Measurements from ENCODE around the gene FOXN4. TPM values are rescaled to one million over a fixed set of nuclear protein-coding genes. Genes with fewer than 3 reads are reported as not detected.

Gene FOXN4, protein sequence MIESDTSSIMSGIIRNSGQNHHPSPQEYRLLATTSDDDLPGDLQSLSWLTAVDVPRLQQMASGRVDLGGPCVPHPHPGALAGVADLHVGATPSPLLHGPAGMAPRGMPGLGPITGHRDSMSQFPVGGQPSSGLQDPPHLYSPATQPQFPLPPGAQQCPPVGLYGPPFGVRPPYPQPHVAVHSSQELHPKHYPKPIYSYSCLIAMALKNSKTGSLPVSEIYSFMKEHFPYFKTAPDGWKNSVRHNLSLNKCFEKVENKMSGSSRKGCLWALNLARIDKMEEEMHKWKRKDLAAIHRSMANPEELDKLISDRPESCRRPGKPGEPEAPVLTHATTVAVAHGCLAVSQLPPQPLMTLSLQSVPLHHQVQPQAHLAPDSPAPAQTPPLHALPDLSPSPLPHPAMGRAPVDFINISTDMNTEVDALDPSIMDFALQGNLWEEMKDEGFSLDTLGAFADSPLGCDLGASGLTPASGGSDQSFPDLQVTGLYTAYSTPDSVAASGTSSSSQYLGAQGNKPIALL
- polyA plus RNA-seq (ENCODE audit: low read depth in 6 of 6) = not detected

DNA sequence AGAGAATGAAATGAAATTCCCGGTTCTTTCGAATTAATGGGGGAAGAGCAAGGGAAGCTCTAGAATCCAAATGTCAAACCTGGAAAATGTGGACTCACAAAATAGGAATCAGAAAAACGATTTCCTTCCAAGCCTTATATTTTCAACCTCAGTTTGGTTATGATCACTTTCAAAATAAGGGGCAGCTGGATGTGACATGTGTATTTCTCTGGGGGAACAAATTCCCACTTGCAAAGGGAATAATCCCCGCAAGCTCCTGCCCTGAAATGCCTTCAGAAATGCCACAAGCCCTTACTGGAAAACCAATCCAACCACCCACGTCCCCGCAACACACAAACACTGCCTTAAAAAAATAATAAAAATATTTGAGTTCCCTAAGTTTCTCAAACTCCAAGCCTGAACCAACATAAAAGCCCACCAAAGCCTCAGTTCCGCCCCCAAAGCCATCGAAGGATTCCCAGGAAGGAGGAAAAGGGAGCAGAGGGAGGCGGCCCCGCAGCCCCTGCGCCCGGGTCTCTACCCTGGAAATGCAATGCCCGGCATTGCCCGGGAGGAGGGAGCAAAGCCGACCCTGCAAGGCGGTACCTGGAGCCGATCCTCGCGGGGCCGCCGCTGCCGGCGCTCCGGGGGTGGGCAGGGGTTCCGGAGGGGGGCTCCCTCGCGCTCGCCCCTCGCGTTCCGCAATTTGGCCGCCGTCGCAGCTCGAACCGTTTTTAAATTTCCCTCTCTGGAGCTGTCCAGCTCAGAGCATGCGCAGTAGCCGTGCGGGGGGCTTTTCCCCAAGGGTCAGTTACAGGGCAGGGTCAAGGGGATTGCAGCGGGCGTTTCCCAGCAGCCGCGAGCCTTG, at the start of gene FOXN4:
FOXN4 (minus strand) TSS at position 751 of the 847 bp plus-strand sequence. CDS start 963 bp downstream, outside the sequence.
- ATAC-seq (ENCODE audit: low read depth in 2 of 2) (no peak), DNase-seq (no peak)
- Mint-ChIP-seq H3K27me3 (peaks cover 44 to 79% (median 71%) of the 10 kb centered on the region in 3 donors), H3K4me3 (peak within 1 kb of the TSS; percentile 64 to 93 (median 88)), H3K4me1 (peaks cover 8 to 12% (median 11%) of the 10 kb centered on the region in 3 donors), H3K27ac (peak within 1 kb of the TSS in 1 of 6 donors; percentile 44), H3K9me3 (no peaks in the 10 kb centered on the region), H3K36me3 (no peaks in the 10 kb centered on the region)

DNA sequence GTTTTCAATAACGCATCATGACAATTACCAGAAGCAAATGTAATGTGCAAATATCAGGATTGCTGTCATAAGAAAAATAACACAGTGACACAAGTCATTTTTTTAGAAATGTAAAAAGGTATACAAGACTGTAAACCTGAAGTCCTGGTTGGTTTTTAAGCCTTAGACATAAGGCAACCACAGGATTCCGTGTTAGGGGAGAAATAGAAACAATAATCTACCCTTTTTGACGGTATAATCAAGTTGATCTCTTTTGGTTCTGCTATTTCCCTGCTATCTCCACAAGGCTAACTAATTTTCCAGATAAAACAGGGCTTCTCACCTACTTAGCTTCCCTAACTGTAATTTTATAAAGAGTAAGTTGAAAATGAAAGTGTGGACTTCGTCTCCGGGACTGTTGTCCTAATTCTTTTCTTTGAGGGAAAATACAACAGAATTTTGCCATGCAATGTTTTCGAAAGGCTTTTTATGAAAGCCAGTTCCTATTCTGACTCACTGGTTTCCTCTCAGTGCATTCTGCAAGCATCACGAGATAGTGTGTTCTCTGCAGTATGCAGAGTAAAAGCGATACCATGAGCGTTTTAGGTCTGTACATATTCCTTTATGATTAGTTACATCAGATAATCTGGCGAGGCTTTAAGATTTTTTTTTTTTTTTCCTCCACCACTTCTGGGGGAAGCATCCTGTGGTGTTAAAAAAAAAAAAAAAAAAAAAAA, 49.2 kb upstream of the FOXN4 start:
- H3K27me3 Mint-ChIP-seq = peaks cover 8 to 55% (median 29%) of the 10 kb centered on the region in 3 donors
- H3K4me1 Mint-ChIP-seq = no peaks in the 10 kb centered on the region
- H3K27ac Mint-ChIP-seq = no peak overlapping the region
- no peaks in the 10 kb centered on the region for H3K9me3 Mint-ChIP-seq
- H3K4me3 Mint-ChIP-seq = peak overlapping the region in 1 of 8 donors; percentile 58
- no peaks in the 10 kb centered on the region for H3K36me3 Mint-ChIP-seq
- ATAC-seq (ENCODE audit: low read depth in 2 of 2) = no peak
- no peak for DNase-seq

DNA sequence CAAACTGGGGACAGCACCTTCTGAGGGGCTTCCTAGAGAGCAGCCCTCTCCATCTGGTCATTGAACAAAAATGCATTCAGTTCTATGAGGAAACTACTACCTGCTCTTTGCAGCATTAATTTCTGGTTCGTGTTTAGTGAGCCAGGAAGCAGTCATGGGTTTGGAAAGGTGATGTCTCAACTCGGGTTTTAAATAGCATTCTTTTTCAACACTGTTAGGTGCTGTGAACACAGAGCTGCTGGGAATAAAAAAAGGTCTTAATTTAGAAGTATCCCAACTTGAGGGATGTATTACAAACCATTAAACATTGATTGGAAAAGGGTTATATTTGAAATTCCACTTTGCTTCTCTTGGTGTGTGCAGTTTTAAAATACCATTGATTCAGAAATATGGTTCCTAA, 47.9 kb upstream of the FOXN4 start:
- Mint-ChIP-seq H3K9me3 (no peaks in the 10 kb centered on the region), H3K4me1 (no peaks in the 10 kb centered on the region), H3K36me3 (no peaks in the 10 kb centered on the region), H3K27ac (no peak overlapping the region), H3K4me3 (no peak overlapping the region), H3K27me3 (peaks cover 8 to 49% (median 23%) of the 10 kb centered on the region in 3 donors)
- ATAC-seq (ENCODE audit: low read depth in 2 of 2) (no peak), DNase-seq (no peak)

DNA sequence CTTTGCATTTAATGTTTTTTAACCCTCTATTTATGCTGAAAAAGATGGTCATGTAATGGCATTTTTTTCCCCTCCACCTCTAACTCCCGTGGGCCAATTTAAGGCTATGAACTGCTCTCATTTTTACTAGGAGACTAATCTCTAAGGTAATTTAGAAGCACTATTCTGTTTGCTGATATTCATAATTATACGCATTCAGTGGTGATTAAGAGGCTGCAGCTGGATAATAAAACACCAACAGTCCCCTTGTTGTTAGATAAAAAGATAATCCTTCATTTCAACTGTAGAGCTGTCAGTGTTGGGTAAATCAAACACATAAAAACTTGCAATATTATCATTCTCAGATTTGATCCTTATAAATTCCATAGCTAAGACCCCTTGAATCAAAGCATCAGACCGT, 47.5 kb upstream of the FOXN4 start:
- no peak overlapping the region for H3K4me3 Mint-ChIP-seq
- H3K27ac Mint-ChIP-seq = no peak overlapping the region
- peaks cover 9 to 49% (median 19%) of the 10 kb centered on the region in 3 donors for H3K27me3 Mint-ChIP-seq
- no peaks in the 10 kb centered on the region for H3K36me3 Mint-ChIP-seq
- DNase-seq (no peak), ATAC-seq (ENCODE audit: low read depth in 2 of 2) (no peak)
- H3K9me3 Mint-ChIP-seq = no peaks in the 10 kb centered on the region
- no peaks in the 10 kb centered on the region for H3K4me1 Mint-ChIP-seq

DNA sequence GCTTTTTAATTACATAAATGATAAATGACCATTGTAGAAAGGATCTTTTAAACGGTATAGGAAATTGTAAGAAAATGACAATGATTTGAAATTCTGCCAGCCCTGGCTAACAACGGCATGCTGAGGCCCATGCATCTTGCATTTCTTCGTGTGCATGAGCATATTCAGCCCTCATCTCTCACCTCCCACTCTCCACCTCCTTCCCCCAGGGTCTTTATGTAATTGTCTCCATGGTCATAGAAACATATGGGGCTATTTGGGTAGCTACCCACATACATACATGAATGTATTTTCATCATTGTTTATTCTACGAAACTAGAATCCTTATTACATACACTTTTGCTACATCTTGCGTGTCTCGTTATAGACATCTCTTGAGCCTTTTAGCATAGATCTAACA, 43.1 kb upstream of the FOXN4 start:
- DNase-seq = no peak
- Mint-ChIP-seq H3K27me3 (peaks cover 9 to 33% (median 14%) of the 10 kb centered on the region in 3 donors), H3K36me3 (no peaks in the 10 kb centered on the region), H3K4me1 (no peaks in the 10 kb centered on the region), H3K4me3 (no peak overlapping the region), H3K27ac (no peak overlapping the region), H3K9me3 (no peaks in the 10 kb centered on the region)
- ATAC-seq (ENCODE audit: low read depth in 2 of 2) = no peak

DNA sequence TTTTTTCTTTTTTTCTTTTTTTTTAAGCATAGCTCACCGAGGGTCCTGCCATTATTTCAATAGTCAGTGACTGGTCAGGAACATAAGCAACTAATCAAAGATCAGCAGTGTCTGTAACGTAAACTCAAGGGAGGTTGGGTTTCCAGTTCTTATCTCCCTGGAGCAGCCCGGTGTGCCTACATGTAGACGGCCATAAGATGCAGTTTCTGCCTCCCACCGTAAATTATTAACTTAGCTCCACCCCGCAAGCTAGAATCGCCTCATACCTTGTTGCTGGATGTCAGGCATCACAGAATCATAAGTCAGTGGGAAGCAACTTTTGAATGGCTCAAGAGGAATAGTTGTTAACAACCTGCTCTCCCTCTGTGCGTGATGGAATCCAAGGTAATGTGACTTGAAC, 38.5 kb upstream of the FOXN4 start, which contains the start of gene MYO1H:
MYO1H (plus strand) TSS at position 312 of the 400 bp plus-strand sequence; CDS start at position 373, 61 bp downstream.
- Mint-ChIP-seq H3K4me3 (no peak within 1 kb of the TSS), H3K27ac (peak within 1 kb of the TSS in 1 of 6 donors; percentile 66), H3K27me3 (peaks cover 7 to 27% (median 10%) of the 10 kb centered on the region in 3 donors), H3K36me3 (no peaks in the 10 kb centered on the region), H3K4me1 (no peaks in the 10 kb centered on the region), H3K9me3 (peaks cover 0 to 12% (median 0%) of the 10 kb centered on the region in 7 donors)
- ATAC-seq (ENCODE audit: low read depth in 2 of 2) (no peak), DNase-seq (no peak)

DNA sequence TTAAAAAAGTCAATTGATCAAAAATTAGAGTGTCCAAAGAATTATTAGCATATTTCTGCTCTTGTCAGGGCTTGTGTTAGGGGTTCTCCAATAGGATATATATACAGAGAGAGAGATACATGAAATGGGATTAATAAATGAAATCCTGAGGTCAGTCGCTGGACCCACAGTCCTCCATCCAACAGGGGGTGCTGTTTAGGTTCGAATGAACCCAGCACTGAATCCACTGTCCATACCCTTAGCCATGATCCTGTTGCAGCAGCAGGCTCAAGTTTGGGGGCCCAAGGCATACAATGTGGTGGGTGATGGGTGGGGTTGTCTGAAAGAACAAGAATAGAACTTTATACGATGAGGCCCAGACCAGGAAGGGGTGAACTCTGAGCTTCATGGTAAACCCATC, 37.8 kb upstream of the FOXN4 start:
- peaks cover 0 to 12% (median 0%) of the 10 kb centered on the region in 7 donors for H3K9me3 Mint-ChIP-seq
- peaks cover under 1 to 27% (median 10%) of the 10 kb centered on the region in 3 donors for H3K27me3 Mint-ChIP-seq
- no peaks in the 10 kb centered on the region for H3K36me3 Mint-ChIP-seq
- DNase-seq (no peak), ATAC-seq (ENCODE audit: low read depth in 2 of 2) (no peak)
- no peak overlapping the region for H3K4me3 Mint-ChIP-seq
- H3K27ac Mint-ChIP-seq = no peak overlapping the region
- H3K4me1 Mint-ChIP-seq = no peaks in the 10 kb centered on the region

DNA sequence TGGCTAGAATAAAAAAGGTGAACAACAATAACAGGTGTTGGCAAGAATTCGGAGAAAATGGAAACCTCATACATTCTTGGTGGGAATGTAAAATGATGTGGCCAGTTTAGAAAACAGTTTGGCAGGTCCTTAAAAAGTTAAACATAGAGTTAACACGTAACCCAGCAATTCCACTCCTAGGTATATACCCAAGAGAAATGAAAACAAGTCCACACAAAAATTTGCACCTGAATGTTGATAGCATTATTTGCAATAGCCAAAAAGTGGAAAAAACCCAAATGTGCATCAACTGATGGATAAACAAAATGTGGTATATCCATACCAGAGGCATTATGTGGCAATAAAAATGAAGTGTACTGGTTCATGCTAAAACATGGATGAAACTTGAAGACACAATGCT, 36.3 kb upstream of the FOXN4 start:
- H3K27me3 Mint-ChIP-seq = peaks cover 0 to 26% (median 8%) of the 10 kb centered on the region in 3 donors
- H3K4me1 Mint-ChIP-seq = no peaks in the 10 kb centered on the region
- no peak for ATAC-seq (ENCODE audit: low read depth in 2 of 2)
- no peaks in the 10 kb centered on the region for H3K36me3 Mint-ChIP-seq
- H3K27ac Mint-ChIP-seq = no peak overlapping the region
- H3K4me3 Mint-ChIP-seq = no peak overlapping the region
- H3K9me3 Mint-ChIP-seq = peaks cover 0 to 12% (median 0%) of the 10 kb centered on the region in 7 donors
- no peak for DNase-seq

DNA sequence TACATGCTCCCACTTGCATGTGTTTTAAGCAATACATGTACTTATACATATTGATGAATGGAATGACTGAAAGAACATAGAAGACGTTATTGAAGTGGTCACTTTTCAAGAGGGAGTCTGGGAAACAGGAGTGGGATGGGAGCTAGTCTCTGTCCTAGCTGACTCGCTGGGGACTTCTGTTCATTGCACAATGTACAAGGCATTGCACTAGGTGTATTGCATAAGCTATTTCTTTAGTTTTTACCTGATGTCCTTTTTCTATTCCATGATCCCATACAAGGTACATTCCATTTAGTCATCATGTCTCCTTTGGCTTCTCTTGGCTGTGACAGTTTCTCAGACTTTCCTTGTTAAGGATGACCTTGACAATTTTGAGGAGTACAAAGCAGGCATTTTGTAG, 34.6 kb upstream of the FOXN4 start:
- DNase-seq (no peak), ATAC-seq (ENCODE audit: low read depth in 2 of 2) (no peak)
- peaks cover 12 to 22% (median 14%) of the 10 kb centered on the region in 3 donors for H3K27me3 Mint-ChIP-seq
- peaks cover 0 to 12% (median 0%) of the 10 kb centered on the region in 7 donors for H3K9me3 Mint-ChIP-seq
- no peaks in the 10 kb centered on the region for H3K36me3 Mint-ChIP-seq
- no peaks in the 10 kb centered on the region for H3K4me1 Mint-ChIP-seq
- no peak overlapping the region for H3K4me3 Mint-ChIP-seq
- H3K27ac Mint-ChIP-seq = no peak overlapping the region

DNA sequence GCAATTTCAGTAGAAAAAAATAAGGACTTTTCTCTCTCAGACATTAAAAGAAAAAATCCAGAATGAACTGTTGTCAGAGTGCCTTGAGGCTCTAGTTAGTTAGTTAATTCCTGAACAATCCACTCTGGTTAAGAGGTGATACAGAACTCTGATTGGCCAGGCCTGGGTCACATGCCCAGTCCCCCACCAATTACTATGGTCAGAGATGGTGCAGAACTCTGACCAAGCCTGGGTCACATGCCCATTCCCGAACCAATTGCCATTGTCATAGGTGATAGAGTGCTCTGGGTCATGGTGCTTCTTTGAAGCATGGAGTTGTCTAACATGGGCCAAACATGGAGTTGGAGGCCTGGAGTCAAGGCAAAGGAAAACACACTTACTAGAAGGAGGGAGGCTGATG, 27.5 kb upstream of the FOXN4 start:
- DNase-seq (no peak), ATAC-seq (ENCODE audit: low read depth in 2 of 2) (no peak)
- peaks cover 10 to 39% (median 20%) of the 10 kb centered on the region in 3 donors for H3K27me3 Mint-ChIP-seq
- H3K4me1 Mint-ChIP-seq = no peaks in the 10 kb centered on the region
- peaks cover 0 to 15% (median 5%) of the 10 kb centered on the region in 7 donors for H3K9me3 Mint-ChIP-seq
- no peak overlapping the region for H3K27ac Mint-ChIP-seq
- no peak overlapping the region for H3K4me3 Mint-ChIP-seq
- no peaks in the 10 kb centered on the region for H3K36me3 Mint-ChIP-seq

DNA sequence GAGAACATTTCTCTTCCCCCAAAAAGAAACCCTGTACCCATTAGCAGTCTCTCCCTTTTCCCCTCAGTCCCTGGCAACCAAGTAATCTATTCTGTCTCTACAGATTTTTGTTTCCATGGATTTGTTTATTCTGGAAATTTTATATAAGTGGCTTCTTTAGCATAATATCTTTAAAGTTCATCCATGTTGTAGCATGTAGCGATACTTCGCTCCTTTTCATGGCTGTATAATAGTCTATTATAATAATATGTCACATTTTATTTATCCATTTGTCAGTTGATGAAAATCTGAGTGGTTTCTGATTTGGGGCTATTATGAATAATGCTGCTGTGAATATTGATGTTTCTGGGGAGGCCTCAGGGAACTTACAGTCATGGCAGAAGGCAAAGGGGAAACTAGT, 25.8 kb upstream of the FOXN4 start:
- Mint-ChIP-seq H3K27me3 (peaks cover 13 to 43% (median 22%) of the 10 kb centered on the region in 3 donors), H3K9me3 (peaks cover 0 to 15% (median 5%) of the 10 kb centered on the region in 7 donors), H3K27ac (no peak overlapping the region), H3K4me3 (no peak overlapping the region), H3K36me3 (no peaks in the 10 kb centered on the region), H3K4me1 (no peaks in the 10 kb centered on the region)
- no peak for ATAC-seq (ENCODE audit: low read depth in 2 of 2)
- no peak for DNase-seq

DNA sequence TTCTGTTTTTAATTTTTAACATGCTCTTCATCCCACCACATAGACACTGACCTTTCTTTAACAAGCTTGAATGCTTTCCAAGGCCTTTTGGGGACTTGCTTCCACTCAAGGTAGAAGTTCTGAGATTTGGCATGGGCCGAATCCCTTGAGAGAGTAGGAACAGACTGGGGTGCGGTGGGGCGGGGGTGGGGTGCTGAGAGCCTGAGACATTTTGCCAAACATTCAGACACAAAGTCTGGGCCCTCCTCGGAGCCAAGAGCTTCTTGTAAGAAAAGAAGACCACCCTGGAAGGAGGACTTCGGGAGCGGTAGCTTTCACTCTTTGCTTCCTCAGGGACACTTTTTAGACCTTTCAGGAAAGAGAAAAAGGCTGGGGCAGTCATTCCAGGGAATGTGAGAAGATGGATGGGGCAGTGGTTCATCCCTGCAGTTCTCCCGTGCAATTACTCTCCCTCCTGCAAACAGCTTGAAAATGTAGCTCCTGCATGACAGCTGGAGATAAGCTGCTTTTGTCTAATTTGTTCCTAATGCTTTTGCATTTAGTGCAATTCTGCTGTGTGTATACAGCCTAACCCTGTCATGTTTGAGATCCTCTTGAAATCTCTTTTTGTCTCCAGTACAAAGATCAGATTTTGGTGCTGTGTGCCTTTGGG, 22.3 kb upstream of the FOXN4 start:
- H3K4me3 Mint-ChIP-seq = no peak overlapping the region
- H3K27me3 Mint-ChIP-seq = peaks cover 15 to 28% (median 17%) of the 10 kb centered on the region in 3 donors
- no peaks in the 10 kb centered on the region for H3K4me1 Mint-ChIP-seq
- ATAC-seq (ENCODE audit: low read depth in 2 of 2) (no peak), DNase-seq (no peak)
- H3K9me3 Mint-ChIP-seq = peaks cover 0 to 9% (median 5%) of the 10 kb centered on the region in 7 donors
- no peak overlapping the region for H3K27ac Mint-ChIP-seq
- no peaks in the 10 kb centered on the region for H3K36me3 Mint-ChIP-seq

All from naive B cell (primary cell).